ENCODE measurements around the gene MEF2A. TPM values are rescaled to one million over a fixed set of nuclear protein-coding genes. Genes with fewer than 3 reads are reported as not detected.
A peak's percentile ranks its signal among the peaks of the same experiment; 100 is the strongest.

MEF2A gene
- total RNA-seq, 2 donors from 2014 or later: 164 to 168 TPM

DNA sequence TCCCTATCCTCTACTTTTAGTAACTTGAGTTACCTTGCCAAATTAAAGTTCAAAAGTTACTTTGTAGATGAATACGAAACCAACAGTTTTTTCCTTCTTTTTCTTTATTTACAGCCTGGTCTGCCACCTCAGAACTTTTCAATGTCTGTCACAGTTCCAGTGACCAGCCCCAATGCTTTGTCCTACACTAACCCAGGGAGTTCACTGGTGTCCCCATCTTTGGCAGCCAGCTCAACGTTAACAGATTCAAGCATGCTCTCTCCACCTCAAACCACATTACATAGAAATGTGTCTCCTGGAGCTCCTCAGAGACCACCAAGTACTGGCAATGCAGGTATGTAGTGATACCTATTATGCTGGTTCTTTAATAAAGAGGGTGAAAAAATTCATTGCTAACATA lies 108.5 kb downstream of the MEF2A start:
- ATAC-seq (ENCODE audit: insufficient number of reproducible peaks, low FRiP score, low read depth) (no peak), DNase-seq (ENCODE audit: low spot score) (no peak)
- peaks cover 29% of the 10 kb centered on the region for H3K36me3 ChIP-seq
- peaks cover 8 to 31% of the 10 kb centered on the region in 2 donors for H3K4me1 ChIP-seq (ENCODE audit: control insufficient read depth in 1 of 2, low read depth in 2 of 2)
- TF ChIP-seq, protein P1, sequence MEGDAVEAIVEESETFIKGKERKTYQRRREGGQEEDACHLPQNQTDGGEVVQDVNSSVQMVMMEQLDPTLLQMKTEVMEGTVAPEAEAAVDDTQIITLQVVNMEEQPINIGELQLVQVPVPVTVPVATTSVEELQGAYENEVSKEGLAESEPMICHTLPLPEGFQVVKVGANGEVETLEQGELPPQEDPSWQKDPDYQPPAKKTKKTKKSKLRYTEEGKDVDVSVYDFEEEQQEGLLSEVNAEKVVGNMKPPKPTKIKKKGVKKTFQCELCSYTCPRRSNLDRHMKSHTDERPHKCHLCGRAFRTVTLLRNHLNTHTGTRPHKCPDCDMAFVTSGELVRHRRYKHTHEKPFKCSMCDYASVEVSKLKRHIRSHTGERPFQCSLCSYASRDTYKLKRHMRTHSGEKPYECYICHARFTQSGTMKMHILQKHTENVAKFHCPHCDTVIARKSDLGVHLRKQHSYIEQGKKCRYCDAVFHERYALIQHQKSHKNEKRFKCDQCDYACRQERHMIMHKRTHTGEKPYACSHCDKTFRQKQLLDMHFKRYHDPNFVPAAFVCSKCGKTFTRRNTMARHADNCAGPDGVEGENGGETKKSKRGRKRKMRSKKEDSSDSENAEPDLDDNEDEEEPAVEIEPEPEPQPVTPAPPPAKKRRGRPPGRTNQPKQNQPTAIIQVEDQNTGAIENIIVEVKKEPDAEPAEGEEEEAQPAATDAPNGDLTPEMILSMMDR (IDR thresholded peaks at IDR 0.05): no peak
- no peak overlapping the region for H3K4me3 ChIP-seq
- H3K27ac ChIP-seq: no peak overlapping the region
- no peaks in the 10 kb centered on the region for H3K9me3 ChIP-seq
- H3K27me3 ChIP-seq (replicated peaks; ENCODE audit: insufficient read depth): no peaks in the 10 kb centered on the region

DNA sequence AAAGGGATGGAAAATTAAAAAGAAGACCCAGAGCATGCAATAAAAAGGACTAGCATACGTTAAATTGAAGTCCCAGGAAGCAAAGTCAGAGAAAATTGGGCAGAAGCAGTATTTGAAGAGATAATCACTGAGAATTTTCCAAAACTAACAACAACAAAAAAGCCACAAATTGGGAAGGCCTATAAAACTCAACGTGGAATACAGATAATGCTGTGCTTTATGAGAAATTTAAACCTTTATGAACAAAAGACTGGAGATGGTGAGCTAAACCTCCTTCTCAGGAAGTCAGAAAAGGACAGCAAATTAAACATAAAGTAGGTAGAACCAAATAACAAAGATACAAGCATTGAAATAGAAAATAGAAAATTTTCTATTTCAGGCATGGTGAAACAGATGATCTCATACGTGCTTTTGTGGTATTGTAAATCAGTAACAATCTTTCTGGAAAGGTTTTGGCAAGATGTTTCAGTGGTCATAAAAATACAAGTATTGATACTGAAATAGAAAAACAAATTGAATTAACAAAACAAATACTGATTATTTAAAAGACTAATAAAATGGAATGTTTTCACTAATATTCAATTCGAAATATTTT lies 111.9 kb downstream of the MEF2A start:
- Histone ChIP-seq H3K9me3 (no peaks in the 10 kb centered on the region), H3K36me3 (peaks cover 26% of the 10 kb centered on the region), H3K4me3 (no peak overlapping the region), H3K27me3 (replicated peaks; ENCODE audit: insufficient read depth) (no peaks in the 10 kb centered on the region), H3K4me1 (ENCODE audit: control insufficient read depth in 1 of 2, low read depth in 2 of 2) (peaks cover 6 to 19% of the 10 kb centered on the region in 2 donors), H3K27ac (peak overlapping the region; percentile 10 to 43)
- TF ChIP-seq, protein P1 (IDR thresholded peaks at IDR 0.05): no peak
- ATAC-seq (ENCODE audit: insufficient number of reproducible peaks, low FRiP score, low read depth) (no peak), DNase-seq (ENCODE audit: low spot score) (no peak)

DNA sequence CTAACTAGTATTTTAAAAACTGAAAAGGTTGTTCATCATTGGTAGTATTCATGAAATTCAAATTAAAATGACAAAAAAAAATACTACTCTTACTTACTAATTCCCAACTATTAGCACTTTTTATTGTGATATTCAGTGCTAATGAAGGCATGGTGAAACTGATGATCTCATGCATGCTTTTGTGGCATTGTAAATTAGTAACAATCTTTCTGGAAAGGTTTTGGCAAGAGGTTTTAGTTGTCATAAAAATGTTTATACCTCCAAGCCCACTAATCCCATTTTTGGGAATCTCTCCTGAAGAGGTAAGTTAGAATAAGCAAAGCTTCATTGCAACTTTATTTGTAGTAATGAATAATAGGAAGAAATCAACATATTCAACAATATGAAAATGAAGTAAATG lies 114.5 kb downstream of the MEF2A start:
- Histone ChIP-seq H3K4me3 (no peak overlapping the region), H3K27ac (no peak overlapping the region), H3K27me3 (replicated peaks; ENCODE audit: insufficient read depth) (no peaks in the 10 kb centered on the region), H3K9me3 (no peaks in the 10 kb centered on the region), H3K4me1 (ENCODE audit: control insufficient read depth in 1 of 2, low read depth in 2 of 2) (peaks cover 6 to 15% of the 10 kb centered on the region in 2 donors), H3K36me3 (peaks cover 14% of the 10 kb centered on the region)
- no peak for DNase-seq (ENCODE audit: low spot score)
- ATAC-seq (ENCODE audit: insufficient number of reproducible peaks, low FRiP score, low read depth): no peak
- TF ChIP-seq, protein P1 (IDR thresholded peaks at IDR 0.05): no peak

DNA sequence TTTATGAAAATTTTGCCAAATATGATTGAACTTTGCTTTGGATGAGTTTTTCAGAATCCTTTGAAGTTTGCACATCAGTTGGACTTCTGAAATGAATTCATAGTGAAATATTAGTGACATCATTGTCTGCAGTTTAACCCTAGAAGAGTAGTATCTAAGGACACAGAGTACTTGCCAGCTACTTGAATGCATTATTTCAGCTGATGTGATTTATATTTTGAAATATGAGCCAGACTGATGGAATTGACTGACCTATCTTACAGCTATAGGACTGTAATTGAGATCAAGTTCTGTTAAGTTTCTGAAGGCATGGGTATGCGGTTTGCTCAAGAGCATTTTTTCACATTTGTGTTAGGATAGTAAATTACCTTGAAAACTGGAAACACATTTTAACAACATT lies 116.2 kb downstream of the MEF2A start:
- Histone ChIP-seq H3K9me3 (no peaks in the 10 kb centered on the region), H3K4me3 (no peak overlapping the region), H3K27ac (no peak overlapping the region), H3K4me1 (ENCODE audit: control insufficient read depth in 1 of 2, low read depth in 2 of 2) (peaks cover 6 to 15% of the 10 kb centered on the region in 2 donors), H3K27me3 (replicated peaks; ENCODE audit: insufficient read depth) (no peaks in the 10 kb centered on the region), H3K36me3 (peaks cover 5% of the 10 kb centered on the region)
- TF ChIP-seq, protein P1 (IDR thresholded peaks at IDR 0.05): no peak
- DNase-seq (ENCODE audit: low spot score): no peak
- no peak for ATAC-seq (ENCODE audit: insufficient number of reproducible peaks, low FRiP score, low read depth)

DNA sequence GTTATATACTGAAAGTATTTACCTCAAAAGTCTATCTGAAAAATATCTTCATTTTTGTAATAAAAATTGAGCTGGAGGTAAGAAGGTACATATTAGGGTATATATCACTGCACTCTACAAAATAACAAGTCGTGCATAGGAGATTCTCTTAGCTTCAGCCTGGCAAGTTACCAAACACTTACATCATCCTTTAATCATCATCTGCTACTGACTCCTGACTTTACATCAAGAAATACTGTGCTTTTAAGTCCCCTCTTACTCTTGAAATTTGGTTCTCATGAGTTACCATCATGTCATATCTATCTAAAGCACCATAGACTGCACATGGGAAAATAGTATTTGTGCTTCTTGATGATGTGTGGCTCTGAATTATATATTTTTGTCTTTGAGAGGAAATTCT lies 116.7 kb downstream of the MEF2A start:
- DNase-seq (ENCODE audit: low spot score) (no peak), ATAC-seq (ENCODE audit: insufficient number of reproducible peaks, low FRiP score, low read depth) (no peak)
- TF ChIP-seq, protein P1 (IDR thresholded peaks at IDR 0.05): no peak
- no peaks in the 10 kb centered on the region for H3K9me3 ChIP-seq
- H3K4me3 ChIP-seq: no peak overlapping the region
- peaks cover 5% of the 10 kb centered on the region for H3K36me3 ChIP-seq
- peaks cover 2 to 11% of the 10 kb centered on the region in 2 donors for H3K4me1 ChIP-seq (ENCODE audit: control insufficient read depth in 1 of 2, low read depth in 2 of 2)
- peak overlapping the region in 1 of 2 donors; percentile 17 for H3K27ac ChIP-seq
- no peaks in the 10 kb centered on the region for H3K27me3 ChIP-seq (replicated peaks; ENCODE audit: insufficient read depth)
